Measurements from ENCODE around the gene TEDC1. TPM values are rescaled to one million over a fixed set of nuclear protein-coding genes. Genes with fewer than 3 reads are reported as not detected.

The TEDC1 gene
- total RNA-seq, 1 experiment from 2014 or later: 30.3 TPM

GRCh38 chr14:105525861-105526775 is 35.1 kb downstream of the TEDC1 start, which contains the start of gene TMEM121:
TMEM121 (plus strand) TSS chr14:105526583; CDS start chr14:105528835, 2,252 bp downstream.
- H3K4me1 ChIP-seq: peaks cover 12% of the 10 kb centered on the region
- Mint-ChIP-seq H3K27ac (ENCODE audit: unreplicated experiment) (no peak within 1 kb of the TSS), H3K27me3 (ENCODE audit: insufficient read depth, unreplicated experiment) (peaks cover 9% of the 10 kb centered on the region), H3K4me3 (ENCODE audit: unreplicated experiment) (peak within 1 kb of the TSS; percentile 62), H3K9me3 (ENCODE audit: unreplicated experiment) (no peaks in the 10 kb centered on the region), H3K4me1 (ENCODE audit: low read depth, unreplicated experiment) (no peaks in the 10 kb centered on the region), H3K36me3 (ENCODE audit: insufficient read depth, unreplicated experiment) (peaks cover 5% of the 10 kb centered on the region)
- no peak for TF ChIP-seq CTCF (IDR thresholded peaks at IDR 0.05; ENCODE audit: insufficient read depth in 1 of 2, low read depth in 1 of 2, low read length in 1 of 2, severe bottlenecking in 1 of 2, unreplicated experiment in 1 of 2)
- intact Hi-C loops (cut with micrococcal nuclease; ENCODE audit: unreplicated experiment): loop anchor here (5.0 kb wide), 1 partner anchor 34 kb away; the partner anchor contains the start of gene TEDC1
- ChIA-PET POLR2A (no interaction called here), CTCF (interaction anchor here (0.6 kb wide), 1 partner anchor 200 kb away, joined by 3 read pairs; no protein-coding TSS in a partner anchor)
- no peaks in the 10 kb centered on the region for H3K27me3 ChIP-seq (replicated peaks; ENCODE audit: control insufficient read depth, insufficient read depth, low read length)
- no TSS peak for BruUV-seq (replicated peaks)
- no peaks in the 10 kb centered on the region for H3K36me3 ChIP-seq (ENCODE audit: control insufficient read depth, insufficient read depth, low read length)
- H3K4me3 ChIP-seq (ENCODE audit: low read depth, low read length): peak within 1 kb of the TSS; percentile 40
- no peaks in the 10 kb centered on the region for H3K9me3 ChIP-seq
- DNase-seq: peak in 1 of 2 experiments; percentile 35

DNA sequence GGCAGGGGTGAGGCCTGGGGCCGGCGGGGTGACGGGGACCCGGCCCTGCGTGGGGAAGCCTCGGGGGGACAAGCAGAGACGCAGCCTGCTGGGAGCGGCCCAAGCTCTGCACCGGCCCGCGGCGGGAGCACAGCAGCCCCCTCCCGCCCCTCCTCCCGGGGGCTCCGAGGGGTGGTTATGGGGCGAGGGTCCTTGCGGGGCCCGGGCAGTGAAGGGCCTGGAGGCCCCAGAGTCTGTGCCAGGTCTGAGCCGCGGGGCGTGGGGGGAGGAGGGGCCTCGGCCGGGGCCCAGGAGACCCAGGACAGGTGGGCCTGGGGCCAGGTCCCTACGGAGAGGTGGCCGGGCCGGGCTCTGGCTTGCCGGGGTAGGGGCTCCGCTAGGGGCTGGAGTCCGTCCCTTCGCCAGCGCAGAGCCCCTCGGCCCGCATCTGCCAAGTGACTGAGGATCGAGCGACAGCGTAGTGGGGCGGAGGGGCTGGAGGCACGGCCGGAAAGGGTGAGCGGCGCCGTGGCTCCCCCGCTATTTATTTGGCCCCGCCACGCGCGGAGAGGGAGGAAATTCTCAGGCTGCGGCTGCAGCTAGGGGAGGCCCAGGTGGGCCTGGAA is 35.8 kb downstream of the TEDC1 start:
- no peak for DNase-seq
- peaks cover 12% of the 10 kb centered on the region for H3K4me1 ChIP-seq
- no peaks in the 10 kb centered on the region for H3K4me1 Mint-ChIP-seq (ENCODE audit: low read depth, unreplicated experiment)
- TF ChIP-seq CTCF (IDR thresholded peaks at IDR 0.05; ENCODE audit: insufficient read depth in 1 of 2, low read depth in 1 of 2, low read length in 1 of 2, severe bottlenecking in 1 of 2, unreplicated experiment in 1 of 2): no peak
- no peaks in the 10 kb centered on the region for H3K27me3 ChIP-seq (replicated peaks; ENCODE audit: control insufficient read depth, insufficient read depth, low read length)
- ChIA-PET POLR2A (no interaction called here), CTCF (no interaction called here)
- H3K36me3 ChIP-seq (ENCODE audit: control insufficient read depth, insufficient read depth, low read length): no peaks in the 10 kb centered on the region
- BruUV-seq (replicated peaks): no TSS peak
- H3K27me3 Mint-ChIP-seq (ENCODE audit: insufficient read depth, unreplicated experiment): peaks cover 9% of the 10 kb centered on the region
- intact Hi-C loops (cut with micrococcal nuclease; ENCODE audit: unreplicated experiment): loop anchor here (5.0 kb wide), 1 partner anchor 35 kb away; the partner anchor contains the start of gene TEDC1
- H3K27ac Mint-ChIP-seq (ENCODE audit: unreplicated experiment): no peak overlapping the region
- no peaks in the 10 kb centered on the region for H3K9me3 ChIP-seq
- no peaks in the 10 kb centered on the region for H3K9me3 Mint-ChIP-seq (ENCODE audit: unreplicated experiment)
- peaks cover 5% of the 10 kb centered on the region for H3K36me3 Mint-ChIP-seq (ENCODE audit: insufficient read depth, unreplicated experiment)
- H3K4me3 Mint-ChIP-seq (ENCODE audit: unreplicated experiment): peak overlapping the region; percentile 62
- peak overlapping the region; percentile 40 for H3K4me3 ChIP-seq (ENCODE audit: low read depth, low read length)

DNA sequence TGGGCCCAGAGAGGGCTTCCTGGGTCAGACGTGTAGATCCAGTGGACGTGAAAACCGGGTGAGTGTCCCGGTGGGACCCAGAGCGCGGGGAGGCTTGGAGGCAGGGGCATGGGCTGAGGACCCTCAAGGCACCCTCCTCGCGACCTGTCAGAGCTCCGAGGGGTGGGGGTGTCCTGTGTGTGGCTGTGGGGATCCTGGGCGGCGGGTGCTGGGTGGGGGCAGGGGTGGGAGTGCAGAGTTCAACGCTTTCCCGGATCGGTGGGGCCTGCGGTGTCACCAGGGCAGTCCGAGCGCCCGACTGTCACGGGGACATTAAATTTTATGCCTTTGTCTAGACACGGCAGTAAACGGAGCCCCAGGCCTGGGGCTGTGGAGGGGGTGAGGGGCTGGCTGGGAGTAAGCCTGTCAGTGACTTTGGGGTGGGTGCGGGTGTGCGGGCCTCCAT is 36.4 kb downstream of the TEDC1 start:
- no peaks in the 10 kb centered on the region for H3K27me3 ChIP-seq (replicated peaks; ENCODE audit: control insufficient read depth, insufficient read depth, low read length)
- POLR2A ChIA-PET: no interaction called here
- TF ChIP-seq CTCF (IDR thresholded peaks at IDR 0.05; ENCODE audit: insufficient read depth in 1 of 2, low read depth in 1 of 2, low read length in 1 of 2, severe bottlenecking in 1 of 2, unreplicated experiment in 1 of 2): no peak
- no peaks in the 10 kb centered on the region for H3K9me3 Mint-ChIP-seq (ENCODE audit: unreplicated experiment)
- CTCF ChIA-PET: interaction anchor here (1.5 kb wide), 2 partner anchors 37 to 47 kb away, joined by 10 to 11 read pairs; no protein-coding TSS in a partner anchor
- DNase-seq: no peak
- H3K36me3 Mint-ChIP-seq (ENCODE audit: insufficient read depth, unreplicated experiment): peaks cover 5% of the 10 kb centered on the region
- H3K4me3 ChIP-seq (ENCODE audit: low read depth, low read length): no peak overlapping the region; the same call in 1 of the 2 replicates
- H3K36me3 ChIP-seq (ENCODE audit: control insufficient read depth, insufficient read depth, low read length): no peaks in the 10 kb centered on the region
- no TSS peak for BruUV-seq (replicated peaks)
- intact Hi-C loops (cut with micrococcal nuclease; ENCODE audit: unreplicated experiment): loop anchor here (5.0 kb wide), 1 partner anchor 35 kb away; the partner anchor contains the start of gene TEDC1
- H3K4me1 Mint-ChIP-seq (ENCODE audit: low read depth, unreplicated experiment): no peaks in the 10 kb centered on the region
- H3K4me3 Mint-ChIP-seq (ENCODE audit: unreplicated experiment): peak overlapping the region; percentile 62
- peaks cover 7% of the 10 kb centered on the region for H3K27me3 Mint-ChIP-seq (ENCODE audit: insufficient read depth, unreplicated experiment)
- H3K4me1 ChIP-seq: peaks cover 12% of the 10 kb centered on the region
- H3K27ac Mint-ChIP-seq (ENCODE audit: unreplicated experiment): no peak overlapping the region
- no peaks in the 10 kb centered on the region for H3K9me3 ChIP-seq

All from Caco-2 (cell line).